Fibroblast of upper back skin (primary cell): Measurements from ENCODE around the gene GADD45A.
"Not testable (repeated sequence)": the region's sequence is repeated elsewhere in the genome, so short reads cannot be mapped to it uniquely, and the experiment has no call there.

Source experiments
- DNase-seq: peaks from one replicate; pipeline ENCODE4 v3.0.0-alpha.2; 2013

The GADD45A gene

GRCh38 chr1:67685067-67685557 lies at the start of gene GADD45A:
GADD45A (plus strand) TSS chr1:67685201; CDS start chr1:67685495, 294 bp downstream.
- peak; percentile 100 for DNase-seq

GRCh38 chr1:67636146-67636545 lies 48.9 kb upstream of the GADD45A start:
- DNase-seq = no peak

- no peak for DNase-seq
Observed at GRCh38 chr1:67639361-67639760, 45.6 kb upstream of the GADD45A start.

GRCh38 chr1:67642629-67643028 lies 42.4 kb upstream of the GADD45A start:
- DNase-seq = no peak

- no peak for DNase-seq
Observed at GRCh38 chr1:67644566-67644965, 40.4 kb upstream of the GADD45A start.

- DNase-seq = no peak
Observed at GRCh38 chr1:67645495-67646144, 39.4 kb upstream of the GADD45A start.

- no peak for DNase-seq
Observed at GRCh38 chr1:67646145-67647035, 38.6 kb upstream of the GADD45A start.

GRCh38 chr1:67647036-67647798 lies 37.8 kb upstream of the GADD45A start:
- DNase-seq = peak; percentile 37

- DNase-seq = no peak
Observed at GRCh38 chr1:67647814-67648358, 37.1 kb upstream of the GADD45A start.

GRCh38 chr1:67648582-67649326 lies 36.2 kb upstream of the GADD45A start:
- DNase-seq = no peak

GRCh38 chr1:67650061-67650460 lies 34.9 kb upstream of the GADD45A start:
- DNase-seq = no peak

- DNase-seq = no peak
Observed at GRCh38 chr1:67651031-67651430, 34.0 kb upstream of the GADD45A start.

- peak; percentile 32 for DNase-seq
Observed at GRCh38 chr1:67652800-67653199, 32.2 kb upstream of the GADD45A start.

GRCh38 chr1:67653304-67653703 lies 31.7 kb upstream of the GADD45A start:
- DNase-seq = no peak

- no peak for DNase-seq
Observed at GRCh38 chr1:67655581-67655980, 29.4 kb upstream of the GADD45A start.

GRCh38 chr1:67657152-67657551 lies 27.8 kb upstream of the GADD45A start:
- not testable (repeated sequence) for DNase-seq

- no peak for DNase-seq
Observed at GRCh38 chr1:67659229-67659628, 25.8 kb upstream of the GADD45A start.

- DNase-seq = no peak
Observed at GRCh38 chr1:67662884-67663283, 22.1 kb upstream of the GADD45A start.

GRCh38 chr1:67664048-67664447 lies 21.0 kb upstream of the GADD45A start:
- no peak for DNase-seq

GRCh38 chr1:67665307-67665706 lies 19.7 kb upstream of the GADD45A start:
- not testable (repeated sequence) for DNase-seq

- no peak for DNase-seq
Observed at GRCh38 chr1:67666636-67667035, 18.4 kb upstream of the GADD45A start.

- DNase-seq = no peak
Observed at GRCh38 chr1:67668660-67669059, 16.3 kb upstream of the GADD45A start.
